IPS-11a (cell line): ENCODE results near the gene DEFB116.
"Not testable (repeated sequence)": the region's sequence is repeated elsewhere in the genome, so short reads cannot be mapped to it uniquely, and the experiment has no call there.

Source experiments
- H3K4me3 ChIP-seq: one replicate; pipeline ENCODE4 v1.5.1; 2013; ENCODE audit warnings: low read depth, low read length, control low read depth

Gene DEFB116, protein sequence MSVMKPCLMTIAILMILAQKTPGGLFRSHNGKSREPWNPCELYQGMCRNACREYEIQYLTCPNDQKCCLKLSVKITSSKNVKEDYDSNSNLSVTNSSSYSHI

DNA sequence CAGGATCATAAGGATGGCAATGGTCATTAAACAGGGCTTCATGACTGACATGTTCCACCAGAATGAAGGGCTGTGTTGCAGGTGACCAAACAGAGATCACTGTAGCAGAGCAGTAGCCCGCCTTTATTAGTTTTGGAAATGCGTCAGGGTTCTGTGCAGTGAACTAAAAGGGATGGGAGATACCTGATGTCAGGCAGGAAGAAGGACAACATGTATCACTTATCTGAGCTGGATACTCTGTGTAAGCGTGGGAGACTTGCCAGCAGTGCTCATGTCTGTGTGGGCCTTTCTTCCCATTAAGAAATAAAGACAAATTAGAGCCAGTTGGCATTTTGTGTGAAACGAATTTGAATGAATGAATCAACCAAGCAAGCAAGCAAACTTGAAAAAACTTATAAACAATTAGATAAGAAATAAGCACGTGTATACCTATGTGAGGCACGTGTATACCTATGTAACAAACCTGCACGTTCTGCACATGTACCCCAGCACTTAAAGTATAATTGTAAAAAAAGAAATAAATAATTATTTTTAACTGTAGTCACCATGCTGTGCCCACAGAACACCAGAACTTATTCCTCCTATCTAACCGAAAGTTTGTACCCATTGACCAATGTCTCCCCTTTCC is at the start of gene DEFB116:
Gene DEFB116 (minus strand): TSS at position 51 of the 628 bp plus-strand sequence. CDS start 0 bp downstream, at position 51.
- H3K4me3 ChIP-seq = no peak within 1 kb of the TSS

DNA sequence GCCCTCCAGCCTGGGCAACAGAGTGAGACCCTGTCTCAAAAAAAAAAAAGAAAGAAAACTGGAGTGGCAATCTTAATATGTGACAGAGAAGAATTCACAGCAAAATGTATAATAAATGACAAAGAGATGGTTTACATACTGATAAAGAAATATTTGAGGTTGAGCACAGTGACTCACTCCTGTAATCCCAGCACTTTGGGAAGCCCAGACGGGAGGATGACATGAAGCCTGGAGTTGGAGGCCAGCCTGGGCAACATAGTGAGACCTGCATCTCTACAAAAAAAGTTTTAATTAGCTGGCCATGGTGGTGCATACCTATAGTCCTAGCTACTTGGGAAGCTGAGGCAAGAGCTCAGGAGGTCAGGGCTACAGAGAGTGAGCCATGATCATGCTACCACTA is 47.6 kb upstream of the DEFB116 start:
- no peak overlapping the region for H3K4me3 ChIP-seq

DNA sequence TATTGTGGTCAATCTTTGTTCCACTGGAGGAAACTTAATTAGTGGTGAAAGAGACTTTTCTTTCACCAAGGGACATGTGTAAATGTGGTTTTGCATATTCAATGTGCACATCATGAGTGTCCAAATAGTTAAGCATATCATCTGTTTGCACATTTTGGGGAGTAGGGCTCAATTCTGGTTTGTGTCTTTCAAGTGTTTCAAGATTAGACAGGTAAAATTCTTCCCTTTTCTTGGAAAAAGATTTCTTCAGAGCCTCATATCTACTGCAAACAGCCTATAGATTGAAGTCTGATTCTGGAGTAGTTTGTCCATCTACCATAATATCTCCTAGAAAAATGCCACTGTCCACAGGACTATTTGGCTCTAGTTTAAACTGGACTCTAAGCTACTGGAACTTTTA is 33.1 kb upstream of the DEFB116 start:
- H3K4me3 ChIP-seq = no peak overlapping the region

DNA sequence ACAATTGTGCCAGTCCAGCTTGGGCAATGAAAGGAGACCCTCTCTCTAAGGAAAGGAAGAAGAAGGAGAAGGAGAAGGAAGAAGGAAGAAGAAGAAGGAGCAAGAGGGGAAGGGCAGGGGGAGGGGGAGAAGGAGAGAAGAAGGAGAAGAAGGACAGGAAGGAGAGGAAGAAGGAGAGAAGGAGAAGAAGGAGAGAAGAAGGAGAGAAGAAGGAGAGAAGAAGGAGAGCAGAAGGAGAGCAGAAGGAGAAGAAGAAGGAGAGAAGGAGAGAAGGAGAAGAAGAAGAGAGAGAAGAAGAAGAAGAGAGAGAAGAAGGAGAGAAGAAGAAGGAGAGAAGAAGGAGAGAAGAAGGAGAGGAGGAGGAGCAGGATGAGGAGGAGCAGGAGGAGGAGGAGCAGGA is 22.5 kb upstream of the DEFB116 start:
- H3K4me3 ChIP-seq = no peak overlapping the region

DNA sequence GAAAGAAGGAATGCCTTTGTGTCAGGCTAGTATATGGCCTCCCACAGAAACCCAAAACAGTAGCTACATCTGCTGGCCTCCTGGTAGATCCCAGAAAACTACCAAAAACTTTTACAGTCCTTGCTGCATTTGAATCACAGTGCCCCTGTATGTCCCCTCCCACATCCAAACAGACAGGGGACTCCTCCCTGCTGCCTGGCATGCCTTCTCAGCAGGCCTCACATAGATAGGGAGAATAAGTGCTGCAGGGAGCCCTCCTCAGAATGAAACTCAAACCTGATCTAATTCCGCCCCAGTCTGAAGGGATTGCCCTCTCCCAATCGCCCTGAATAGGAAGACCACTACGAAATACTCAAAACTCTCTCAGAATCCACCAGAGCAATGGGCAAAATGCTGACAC is 14.1 kb upstream of the DEFB116 start:
- no peak overlapping the region for H3K4me3 ChIP-seq

DNA sequence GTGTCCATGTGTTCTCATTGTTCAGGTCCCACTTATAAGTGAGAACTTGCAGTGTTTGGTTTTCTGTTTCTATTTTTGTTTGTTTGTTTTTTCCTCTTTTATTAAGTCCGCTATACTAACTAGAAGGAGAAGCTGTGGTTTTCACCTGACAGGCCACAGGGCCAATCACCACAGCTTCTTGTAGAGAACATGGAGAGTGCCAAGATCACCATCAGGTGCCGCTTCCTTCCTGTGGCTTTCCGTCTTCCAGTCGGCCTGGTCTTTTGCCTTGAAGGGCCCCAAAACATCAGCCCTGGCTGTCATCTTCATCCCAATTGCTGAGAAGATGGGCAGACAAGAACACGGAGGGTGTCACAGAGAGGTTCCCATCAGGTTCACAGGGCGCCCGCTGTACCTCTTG is 23.4 kb downstream of the DEFB116 start:
- H3K4me3 ChIP-seq = not testable (repeated sequence)

DNA sequence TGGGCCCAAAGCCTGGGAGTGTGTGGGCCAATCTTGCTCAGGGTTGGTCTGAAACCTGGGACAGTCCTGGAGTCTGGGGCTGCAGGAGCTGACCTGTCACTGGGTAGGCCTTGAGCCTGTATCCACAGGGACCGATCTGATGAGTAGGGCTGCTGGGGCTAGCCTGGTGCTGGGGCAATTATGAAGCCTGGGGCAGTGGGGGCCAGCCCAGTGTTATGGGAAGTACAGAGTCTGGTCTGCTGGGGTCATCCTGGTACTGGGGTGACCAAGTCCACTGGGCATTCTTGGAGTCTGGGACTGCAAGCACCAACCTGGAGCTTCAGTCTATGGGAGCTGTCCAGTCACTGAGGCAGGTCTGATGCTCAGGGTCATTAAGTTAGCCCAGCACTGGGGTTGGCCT is 30.2 kb downstream of the DEFB116 start:
- H3K4me3 ChIP-seq = no peak overlapping the region

DNA sequence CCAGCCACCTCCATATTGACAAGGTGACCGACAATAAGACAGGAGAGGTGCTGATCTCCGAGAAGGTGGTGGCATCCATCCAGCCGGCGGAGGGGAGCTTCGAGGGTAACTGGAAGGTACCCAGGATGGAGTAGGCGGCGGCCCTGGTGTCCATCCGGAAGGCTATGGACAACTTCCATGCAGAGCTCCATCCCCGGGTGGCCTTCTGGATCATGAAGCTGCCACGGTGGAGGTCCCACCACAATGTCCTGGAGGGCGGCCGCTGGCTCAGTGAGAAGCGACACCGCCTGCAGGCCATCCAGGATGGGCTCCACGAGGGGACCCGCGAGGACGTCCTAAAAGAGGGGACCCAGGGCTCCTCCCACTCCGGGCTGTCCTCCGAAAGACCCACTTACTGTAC is 33.9 kb downstream of the DEFB116 start:
- H3K4me3 ChIP-seq = no peak overlapping the region

DNA sequence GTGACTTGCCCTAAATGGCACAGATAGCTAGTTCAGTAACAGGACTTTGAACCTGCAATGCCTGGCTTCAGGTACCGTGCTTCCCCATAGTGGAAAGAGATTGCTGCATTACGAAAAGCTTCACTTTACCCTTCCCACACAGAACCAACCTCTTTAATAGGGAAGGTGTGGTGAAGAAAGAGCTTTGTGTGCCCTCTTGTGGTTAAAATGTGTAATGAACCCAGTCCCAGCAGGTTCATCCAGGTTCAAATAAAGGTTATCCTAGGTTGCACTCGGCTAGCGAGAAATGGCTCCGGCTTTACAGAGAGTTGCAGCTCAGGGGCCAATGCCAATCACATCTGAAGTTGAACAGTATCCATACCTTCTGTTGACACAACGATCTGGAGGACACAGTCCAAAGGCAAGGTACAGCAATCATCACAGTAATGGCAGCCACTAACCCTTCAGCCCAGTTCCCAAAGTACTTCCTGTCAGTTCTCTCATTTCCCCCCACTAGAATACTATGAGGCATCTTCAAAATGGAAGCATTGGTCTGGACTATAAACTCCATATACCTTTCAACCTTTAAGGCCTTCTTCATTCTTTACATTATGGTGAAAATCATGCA is 48.0 kb downstream of the DEFB116 start:
- no peak overlapping the region for H3K4me3 ChIP-seq

DNA sequence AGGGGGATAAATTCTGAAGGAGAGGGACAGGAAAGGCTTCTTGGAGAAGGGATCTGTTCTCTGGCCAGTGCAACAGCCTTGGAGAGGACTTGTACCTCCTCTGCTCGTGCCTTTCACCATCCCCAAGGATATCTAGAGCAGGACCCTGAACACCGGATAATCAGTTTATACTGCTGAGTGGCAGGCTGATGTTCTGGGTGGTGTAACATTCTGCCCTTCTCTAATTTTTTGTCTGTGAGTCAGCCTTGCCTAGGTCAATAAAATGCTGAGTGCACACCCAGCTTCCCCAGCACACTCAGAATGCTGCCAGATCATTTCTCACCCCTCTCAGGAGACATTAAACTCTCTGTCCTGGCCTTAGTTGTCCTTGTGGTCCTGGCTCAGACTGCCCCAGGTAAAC is 51.0 kb downstream of the DEFB116 start, which contains the start of gene DEFB115:
Gene DEFB115 (plus strand): TSS at position 301 of the 400 bp plus-strand sequence. CDS start 0 bp downstream, at position 301.
- H3K4me3 ChIP-seq = no peak within 1 kb of the TSS

DNA sequence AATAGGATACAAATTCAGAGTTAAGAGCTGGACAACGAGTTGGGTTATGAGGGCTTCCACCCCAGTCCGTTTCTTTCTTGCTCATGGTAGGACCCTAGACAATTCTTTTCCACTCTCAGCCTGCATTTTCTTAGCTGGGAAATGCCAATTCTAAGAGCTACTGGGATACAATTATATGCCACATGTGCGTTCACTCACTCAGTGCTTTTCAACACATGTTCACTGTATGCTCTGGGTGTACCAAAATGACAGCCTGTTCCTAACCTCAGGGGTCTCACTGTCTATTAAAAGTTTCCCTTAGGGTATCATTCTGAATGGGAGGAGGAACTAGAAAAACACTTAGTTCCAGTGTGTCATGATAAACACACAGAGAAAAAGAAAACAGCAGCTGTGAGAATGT is 51.4 kb downstream of the DEFB116 start:
- no peak overlapping the region for H3K4me3 ChIP-seq
